ENCODE results near the gene PRM2. TPM values are rescaled to one million over a fixed set of nuclear protein-coding genes. Genes with fewer than 3 reads are reported as not detected.

Gene PRM2
- total and polyA plus RNA-seq, 2 experiments from 2014 or later, result not detected

GRCh38 chr16:11251525-11252481, 24.5 kb downstream of the PRM2 start:
- peaks cover 21% of the 10 kb centered on the region for H3K36me3 ChIP-seq (ENCODE audit: insufficient read depth)
- DNase-seq (ENCODE audit: low spot score) (no peak), ATAC-seq (no peak)
- H3K79me2 ChIP-seq (replicated peaks; ENCODE audit: insufficient read depth), result peaks cover 33% of the 10 kb centered on the region
- H3K27ac ChIP-seq (ENCODE audit: low read depth), result peak overlapping the region; percentile 90
- peaks cover 55% of the 10 kb centered on the region for H3F3A ChIP-seq (replicated peaks; ENCODE audit: low read depth)
- peak overlapping the region; percentile 89 for H3K4me3 ChIP-seq
- H3K9me2 ChIP-seq (ENCODE audit: insufficient read depth), result no peaks in the 10 kb centered on the region
- Mint-ChIP-seq H3K27me3 (ENCODE audit: insufficient read depth, low read depth, poor library complexity) (peaks cover 21% of the 10 kb centered on the region), H3K4me1 (peaks cover 27% of the 10 kb centered on the region), H3K9me3 (no peaks in the 10 kb centered on the region), H3K27ac (peak overlapping the region; percentile 89; the same call in 1 of the 2 replicates), H3K4me3 (no peak overlapping the region; the same call in 2 of the 3 replicates), H3K36me3 (ENCODE audit: low read depth) (peaks cover 27% of the 10 kb centered on the region)
- peaks cover 28% of the 10 kb centered on the region for H3K4me1 ChIP-seq (ENCODE audit: insufficient read depth)
- H3K27me3 ChIP-seq (ENCODE audit: insufficient read depth), result no peaks in the 10 kb centered on the region
- peaks cover 21% of the 10 kb centered on the region for H4K20me1 ChIP-seq (replicated peaks; ENCODE audit: insufficient read depth)
- peak overlapping the region; percentile 96; the same call in 1 of the 2 replicates for H3K4me2 ChIP-seq
- no peak for TF ChIP-seq ZNF331 (CRISPR knock-in tag; IDR thresholded peaks at IDR 0.05; ENCODE audit: low read depth)
- peak; percentile 75 for TF ChIP-seq POLR2AphosphoS5 (IDR thresholded peaks at IDR 0.05; ENCODE audit: low read depth)
- TF ChIP-seq CTCF (conservative IDR thresholded peaks at IDR 0.05; ENCODE audit: low read depth in 2 of 2), result no peak
- TF ChIP-seq JUNB (IDR thresholded peaks at IDR 0.05; ENCODE audit: unreplicated experiment), result no peak
- no peak for TF ChIP-seq ZNF462 (CRISPR knock-in tag; IDR thresholded peaks at IDR 0.05)
- no peak overlapping the region for H2AFZ ChIP-seq
